Astrocyte (in vitro differentiated cells and primary cell): ENCODE measurements around the gene PPP1R12A. TPM values are rescaled to one million over a fixed set of nuclear protein-coding genes. Genes with fewer than 3 reads are reported as not detected.

Experiments
- DNase-seq: peaks from one replicate; pipeline ENCODE4 v3.0.0-alpha.2; 2010; ENCODE audit warnings: low read depth
- FAIRE-seq: peaks from 2 replicates; lab custom pipeline; 2011; peaks lifted over from hg19 to GRCh38; lab: Jason Lieb, UNC
- H2AFZ ChIP-seq: 2 replicates; pipeline ENCODE4 v1.6.0; 2012; ENCODE audit warnings: low read depth, low read length, inconsistent platforms
- H3K27ac ChIP-seq: 2 replicates; pipeline ENCODE4 v1.5.1; 2011; ENCODE audit warnings: low read depth, low read length, inconsistent platforms
- H3K27me3 ChIP-seq: 2 replicates; pipeline ENCODE4 v1.6.0; 2011; ENCODE audit warnings: low read length, inconsistent platforms; ENCODE audit not compliant: insufficient read depth
- H3K36me3 ChIP-seq: 2 replicates; pipeline ENCODE4 v1.5.1; 2011; ENCODE audit warnings: low read length, inconsistent platforms; ENCODE audit not compliant: insufficient read depth
- H3K4me1 ChIP-seq: 2 replicates; pipeline ENCODE4 v1.5.1; 2011; ENCODE audit warnings: low read length, inconsistent platforms; ENCODE audit not compliant: insufficient read depth
- H3K4me2 ChIP-seq: 2 replicates; pipeline ENCODE4 v1.6.0; 2012; ENCODE audit warnings: low read length, inconsistent platforms
- H3K4me3 ChIP-seq: 2 replicates; pipeline ENCODE4 v1.5.1; 2011; ENCODE audit warnings: low read depth, mild to moderate bottlenecking, low read length, inconsistent platforms; ENCODE audit not compliant: insufficient read depth
- H3K79me2 ChIP-seq: 2 replicates; pipeline ENCODE4 v1.6.0; 2012; ENCODE audit warnings: mild to moderate bottlenecking, low read length, inconsistent platforms; ENCODE audit not compliant: insufficient read depth
- H3K9ac ChIP-seq: 2 replicates; pipeline ENCODE4 v1.6.0; 2012; ENCODE audit warnings: mild to moderate bottlenecking, low read length, inconsistent platforms
- H3K9me3 ChIP-seq: 2 replicates; pipeline ENCODE4 v1.5.1; 2012; ENCODE audit warnings: low read depth, mild to moderate bottlenecking, low read length, inconsistent platforms; ENCODE audit not compliant: insufficient read depth
- H4K20me1 ChIP-seq: 2 replicates; pipeline ENCODE4 v1.6.0; 2012; ENCODE audit warnings: low read length, inconsistent platforms; ENCODE audit not compliant: insufficient read depth
- H3K27ac Mint-ChIP-seq: one replicate; pipeline ENCODE4 v1.8.0; 2021; ENCODE audit warnings: mild to moderate bottlenecking, mixed read lengths; ENCODE audit not compliant: unreplicated experiment
- H3K27me3 Mint-ChIP-seq: one replicate; pipeline ENCODE4 v1.8.0; 2021; ENCODE audit warnings: low read depth, mixed read lengths; ENCODE audit not compliant: unreplicated experiment
- H3K36me3 Mint-ChIP-seq: one replicate; pipeline ENCODE4 v1.8.0; 2021; ENCODE audit warnings: low read depth, mixed read lengths; ENCODE audit not compliant: unreplicated experiment
- H3K4me1 Mint-ChIP-seq: one replicate; pipeline ENCODE4 v1.8.0; 2021; ENCODE audit warnings: low read depth, mixed read lengths; ENCODE audit not compliant: unreplicated experiment
- H3K4me3 Mint-ChIP-seq: one replicate; pipeline ENCODE4 v1.8.0; 2021; ENCODE audit warnings: mild to moderate bottlenecking, moderate library complexity, mixed read lengths; ENCODE audit not compliant: unreplicated experiment
- H3K9me3 Mint-ChIP-seq: one replicate; pipeline ENCODE4 v1.8.0; 2021; ENCODE audit warnings: mild to moderate bottlenecking, mixed read lengths; ENCODE audit not compliant: unreplicated experiment
- CTCF ChIP-seq: IDR thresholded peaks from 2 replicates; pipeline ENCODE4 v1.5.1; 2011; ENCODE audit warnings: low read depth, mild to moderate bottlenecking, inconsistent platforms, low read length, moderate library complexity; ENCODE audit not compliant: insufficient read depth
- EZH2 ChIP-seq: IDR thresholded peaks from 2 replicates; pipeline ENCODE4 v1.6.1; 2012; ENCODE audit warnings: mild to moderate bottlenecking, low read length, inconsistent platforms; ENCODE audit not compliant: insufficient read depth
- total RNA-seq: library from RNA; stranded (reverse); gene quantifications from 2 replicates; pipeline ENCODE4 v1.2.1, GENCODE V29; 2021

The PPP1R12A gene
- total RNA-seq, 1 donor from 2014 or later, result 115 TPM

- no peaks in the 10 kb centered on the region for H3K9me3 ChIP-seq
- no peaks in the 10 kb centered on the region for H3K27me3 Mint-ChIP-seq
- H3K4me3 ChIP-seq, result peak overlapping the region; percentile 99
- no peaks in the 10 kb centered on the region for H3K27me3 ChIP-seq
- peak overlapping the region; percentile 94 for H2AFZ ChIP-seq
- peak overlapping the region; percentile 82 for H3K4me2 ChIP-seq
- H3K79me2 ChIP-seq, result peaks cover 70% of the 10 kb centered on the region
- H3K27ac ChIP-seq, result peak overlapping the region; percentile 98
- FAIRE-seq (no peak), DNase-seq (peak; percentile 29)
- TF ChIP-seq EZH2, result no peak
- no peak for TF ChIP-seq CTCF
- H3K4me1 Mint-ChIP-seq, result peaks cover 13% of the 10 kb centered on the region
- H3K4me1 ChIP-seq, result peaks cover 11% of the 10 kb centered on the region
- H4K20me1 ChIP-seq, result peaks cover 39% of the 10 kb centered on the region
- no peaks in the 10 kb centered on the region for H3K9me3 Mint-ChIP-seq
- peak overlapping the region; percentile 99 for H3K9ac ChIP-seq
- peak overlapping the region; percentile 91 for H3K27ac Mint-ChIP-seq
- H3K36me3 Mint-ChIP-seq, result peaks cover 3% of the 10 kb centered on the region
- H3K4me3 Mint-ChIP-seq, result peak overlapping the region; percentile 100
- H3K36me3 ChIP-seq, result no peaks in the 10 kb centered on the region
Observed at GRCh38 chr12:79934281-79935020, 446 bp downstream of the PPP1R12A start.

DNA sequence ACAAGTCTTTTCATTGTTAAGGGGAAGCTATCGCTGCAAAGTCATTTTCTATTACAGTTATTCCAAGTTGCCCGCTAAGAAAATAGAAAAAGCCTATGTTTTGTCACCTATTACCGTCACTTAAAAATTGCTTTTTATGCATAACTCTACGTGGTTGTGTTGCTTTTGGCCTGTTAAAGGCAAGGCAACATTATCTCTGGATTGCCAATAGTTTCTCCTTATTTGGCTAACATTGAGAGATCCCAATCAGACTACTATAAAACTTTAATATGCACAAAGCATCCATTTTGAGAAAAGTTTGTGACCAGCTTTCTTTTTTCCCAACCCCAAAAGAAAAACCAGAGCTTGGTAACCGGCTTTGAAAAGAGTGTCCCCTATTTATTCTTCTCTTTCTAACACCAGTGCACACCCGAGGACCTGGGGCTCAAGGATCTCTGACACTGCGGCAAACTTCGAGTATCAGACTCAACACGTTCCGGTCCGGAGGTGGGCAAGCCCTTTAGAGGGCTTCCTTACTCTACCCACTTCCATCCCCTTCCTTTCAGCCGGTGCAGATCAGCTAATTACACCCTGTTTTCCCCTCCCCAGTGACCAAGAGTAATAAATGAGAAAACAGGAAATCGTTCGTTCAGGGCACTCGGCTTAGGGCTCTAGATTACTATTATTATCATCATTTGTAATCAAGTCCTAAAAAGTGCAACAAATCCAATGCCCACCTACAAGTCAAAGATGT, 1.2 kb downstream of the PPP1R12A start:
- H3K27ac ChIP-seq, result peak overlapping the region; percentile 98
- H3K27me3 ChIP-seq, result no peaks in the 10 kb centered on the region
- H3K9me3 ChIP-seq, result no peaks in the 10 kb centered on the region
- H3K27me3 Mint-ChIP-seq, result no peaks in the 10 kb centered on the region
- H3K36me3 Mint-ChIP-seq, result peaks cover 3% of the 10 kb centered on the region
- H3K4me2 ChIP-seq, result peak overlapping the region; percentile 82
- peak overlapping the region; percentile 99 for H3K9ac ChIP-seq
- FAIRE-seq (no peak), DNase-seq (no peak)
- H3K4me3 ChIP-seq, result peak overlapping the region; percentile 99
- H3K36me3 ChIP-seq, result no peaks in the 10 kb centered on the region
- H3K79me2 ChIP-seq, result peaks cover 78% of the 10 kb centered on the region
- H3K27ac Mint-ChIP-seq, result peak overlapping the region; percentile 91
- H3K4me1 Mint-ChIP-seq, result peaks cover 15% of the 10 kb centered on the region
- peaks cover 46% of the 10 kb centered on the region for H4K20me1 ChIP-seq
- no peaks in the 10 kb centered on the region for H3K9me3 Mint-ChIP-seq
- no peak overlapping the region for H2AFZ ChIP-seq
- peaks cover 11% of the 10 kb centered on the region for H3K4me1 ChIP-seq
- TF ChIP-seq CTCF (no peak), EZH2 (no peak)
- H3K4me3 Mint-ChIP-seq, result peak overlapping the region; percentile 100
